ENCODE measurements around the gene SHISA6.

DNA sequence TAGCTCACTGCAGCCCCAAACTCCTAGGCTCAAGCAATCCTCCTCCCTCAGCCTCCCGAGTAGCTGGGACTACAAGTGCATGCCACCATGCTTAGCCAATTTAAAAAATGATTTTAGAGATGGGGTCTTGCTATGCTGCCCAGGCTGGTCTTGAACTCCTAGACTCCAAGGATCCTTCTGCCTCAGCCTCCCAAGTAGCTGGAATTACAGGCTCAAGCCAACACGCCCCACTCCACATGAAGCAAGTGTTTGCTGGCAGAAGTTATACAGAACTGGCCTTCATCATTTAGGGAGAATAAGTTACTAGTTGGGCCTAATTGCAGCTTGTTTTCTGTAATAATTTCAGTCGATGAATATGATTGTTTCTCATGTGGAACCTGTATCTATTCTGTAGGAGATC is 68.0 kb downstream of the SHISA6 start:
- TF ChIP-seq EP300 (IDR thresholded peaks at IDR 0.05; ENCODE audit: borderline replicate concordance in 1 of 2, low read depth in 1 of 2, low read length in 1 of 2) (no peak), FOXM1 (IDR thresholded peaks at IDR 0.05; ENCODE audit: low read depth) (no peak), POLR2AphosphoS5 (IDR thresholded peaks at IDR 0.05; ENCODE audit: low read depth, low read length) (no peak), REST (IDR thresholded peaks at IDR 0.05; ENCODE audit: low read depth, low read length) (no peak), TAF1 (IDR thresholded peaks at IDR 0.05; ENCODE audit: borderline replicate concordance, low read depth, low read length) (no peak), EZH2phosphoT487 (IDR thresholded peaks at IDR 0.05; ENCODE audit: borderline replicate concordance, low read depth) (no peak), TEAD4 (IDR thresholded peaks at IDR 0.05; ENCODE audit: borderline replicate concordance, insufficient read depth) (no peak), USF2 (IDR thresholded peaks at IDR 0.05; ENCODE audit: borderline replicate concordance, low read depth, low read length) (no peak), YY1 (IDR thresholded peaks at IDR 0.05; ENCODE audit: low read depth) (no peak)
- TF ChIP-seq, protein P1, sequence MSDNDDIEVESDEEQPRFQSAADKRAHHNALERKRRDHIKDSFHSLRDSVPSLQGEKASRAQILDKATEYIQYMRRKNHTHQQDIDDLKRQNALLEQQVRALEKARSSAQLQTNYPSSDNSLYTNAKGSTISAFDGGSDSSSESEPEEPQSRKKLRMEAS (IDR thresholded peaks at IDR 0.05; ENCODE audit: low read depth): no peak
- TF ChIP-seq, protein P2, sequence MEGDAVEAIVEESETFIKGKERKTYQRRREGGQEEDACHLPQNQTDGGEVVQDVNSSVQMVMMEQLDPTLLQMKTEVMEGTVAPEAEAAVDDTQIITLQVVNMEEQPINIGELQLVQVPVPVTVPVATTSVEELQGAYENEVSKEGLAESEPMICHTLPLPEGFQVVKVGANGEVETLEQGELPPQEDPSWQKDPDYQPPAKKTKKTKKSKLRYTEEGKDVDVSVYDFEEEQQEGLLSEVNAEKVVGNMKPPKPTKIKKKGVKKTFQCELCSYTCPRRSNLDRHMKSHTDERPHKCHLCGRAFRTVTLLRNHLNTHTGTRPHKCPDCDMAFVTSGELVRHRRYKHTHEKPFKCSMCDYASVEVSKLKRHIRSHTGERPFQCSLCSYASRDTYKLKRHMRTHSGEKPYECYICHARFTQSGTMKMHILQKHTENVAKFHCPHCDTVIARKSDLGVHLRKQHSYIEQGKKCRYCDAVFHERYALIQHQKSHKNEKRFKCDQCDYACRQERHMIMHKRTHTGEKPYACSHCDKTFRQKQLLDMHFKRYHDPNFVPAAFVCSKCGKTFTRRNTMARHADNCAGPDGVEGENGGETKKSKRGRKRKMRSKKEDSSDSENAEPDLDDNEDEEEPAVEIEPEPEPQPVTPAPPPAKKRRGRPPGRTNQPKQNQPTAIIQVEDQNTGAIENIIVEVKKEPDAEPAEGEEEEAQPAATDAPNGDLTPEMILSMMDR (IDR thresholded peaks at IDR 0.05): no peak
- TF ChIP-seq, protein P3, sequence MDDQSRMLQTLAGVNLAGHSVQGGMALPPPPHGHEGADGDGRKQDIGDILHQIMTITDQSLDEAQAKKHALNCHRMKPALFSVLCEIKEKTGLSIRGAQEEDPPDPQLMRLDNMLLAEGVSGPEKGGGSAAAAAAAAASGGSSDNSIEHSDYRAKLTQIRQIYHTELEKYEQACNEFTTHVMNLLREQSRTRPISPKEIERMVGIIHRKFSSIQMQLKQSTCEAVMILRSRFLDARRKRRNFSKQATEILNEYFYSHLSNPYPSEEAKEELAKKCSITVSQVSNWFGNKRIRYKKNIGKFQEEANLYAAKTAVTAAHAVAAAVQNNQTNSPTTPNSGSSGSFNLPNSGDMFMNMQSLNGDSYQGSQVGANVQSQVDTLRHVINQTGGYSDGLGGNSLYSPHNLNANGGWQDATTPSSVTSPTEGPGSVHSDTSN (IDR thresholded peaks at IDR 0.05): no peak
- TF ChIP-seq, protein P4, sequence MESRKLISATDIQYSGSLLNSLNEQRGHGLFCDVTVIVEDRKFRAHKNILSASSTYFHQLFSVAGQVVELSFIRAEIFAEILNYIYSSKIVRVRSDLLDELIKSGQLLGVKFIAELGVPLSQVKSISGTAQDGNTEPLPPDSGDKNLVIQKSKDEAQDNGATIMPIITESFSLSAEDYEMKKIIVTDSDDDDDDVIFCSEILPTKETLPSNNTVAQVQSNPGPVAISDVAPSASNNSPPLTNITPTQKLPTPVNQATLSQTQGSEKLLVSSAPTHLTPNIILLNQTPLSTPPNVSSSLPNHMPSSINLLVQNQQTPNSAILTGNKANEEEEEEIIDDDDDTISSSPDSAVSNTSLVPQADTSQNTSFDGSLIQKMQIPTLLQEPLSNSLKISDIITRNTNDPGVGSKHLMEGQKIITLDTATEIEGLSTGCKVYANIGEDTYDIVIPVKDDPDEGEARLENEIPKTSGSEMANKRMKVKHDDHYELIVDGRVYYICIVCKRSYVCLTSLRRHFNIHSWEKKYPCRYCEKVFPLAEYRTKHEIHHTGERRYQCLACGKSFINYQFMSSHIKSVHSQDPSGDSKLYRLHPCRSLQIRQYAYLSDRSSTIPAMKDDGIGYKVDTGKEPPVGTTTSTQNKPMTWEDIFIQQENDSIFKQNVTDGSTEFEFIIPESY (IDR thresholded peaks at IDR 0.05; ENCODE audit: borderline replicate concordance, low read depth): no peak

All from SK-N-SH (cell line).